GM23338 (cell line): ENCODE results near the gene SLC25A42. TPM values are rescaled to one million over a fixed set of nuclear protein-coding genes. Genes with fewer than 3 reads are reported as not detected.

ENCODE experiments used
- ATAC-seq: fragments of 200-7000 bp; cut with Tn5 transposase; 3 replicates; pipeline ENCODE4 v1.9.1; 2020
- DNase-seq: peaks from one replicate; pipeline ENCODE4 v3.0.0-alpha.2; 2015; ENCODE audit warnings: low spot score
- H2AFZ ChIP-seq: fragments of 200-600 bp; sonication (generic); 2 replicates; pipeline ENCODE4 v1.8.0; 2016; ENCODE audit warnings: antibody characterized with exemption, mild to moderate bottlenecking, moderate library complexity
- H3F3A ChIP-seq: fragments of 200-600 bp; sonication (generic); replicated peaks from 2 replicates; pipeline ENCODE4 v1.8.0; 2017; ENCODE audit warnings: antibody characterized with exemption, mixed run types, low read depth
- H3K27ac ChIP-seq: fragments of 200-600 bp; sonication (generic); 2 replicates; pipeline ENCODE4 v1.6.1; 2016; ENCODE audit warnings: low read depth
- H3K27me3 ChIP-seq: fragments of 200-600 bp; sonication (generic); 2 replicates; pipeline ENCODE4 v1.8.0; 2016; ENCODE audit warnings: mild to moderate bottlenecking, mixed run types, moderate library complexity; ENCODE audit not compliant: insufficient read depth
- H3K36me3 ChIP-seq: fragments of 200-600 bp; sonication (generic); 2 replicates; pipeline ENCODE4 v1.8.0; 2016; ENCODE audit warnings: mild to moderate bottlenecking; ENCODE audit not compliant: insufficient read depth
- H3K4me1 ChIP-seq: fragments of 200-600 bp; sonication (generic); 2 replicates; pipeline ENCODE4 v1.8.0; 2016; ENCODE audit warnings: mild to moderate bottlenecking, moderate library complexity; ENCODE audit not compliant: insufficient read depth
- H3K4me2 ChIP-seq: fragments of 200-600 bp; sonication (generic); 2 replicates; pipeline ENCODE4 v1.7.1; 2017; ENCODE audit warnings: mixed run types
- H3K4me3 ChIP-seq: fragments of 200-600 bp; sonication (generic); 2 replicates; pipeline ENCODE4 v1.6.1; 2016; ENCODE audit warnings: mixed run types
- H3K79me2 ChIP-seq: fragments of 200-600 bp; sonication (generic); replicated peaks from 2 replicates; pipeline ENCODE4 v1.8.0; 2017; ENCODE audit warnings: mild to moderate bottlenecking; ENCODE audit not compliant: insufficient read depth
- H3K9me2 ChIP-seq: fragments of 200-600 bp; sonication (generic); 2 replicates; pipeline ENCODE4 v1.8.0; 2017; ENCODE audit not compliant: insufficient read depth
- H4K20me1 ChIP-seq: fragments of 200-600 bp; sonication (generic); replicated peaks from 2 replicates; pipeline ENCODE4 v1.8.0; 2017; ENCODE audit warnings: mild to moderate bottlenecking; ENCODE audit not compliant: insufficient read depth
- H3K27ac Mint-ChIP-seq: 2 replicates; pipeline ENCODE4 v1.8.0; 2020; ENCODE audit warnings: inconsistent platforms, mild to moderate bottlenecking, moderate library complexity, mixed read lengths
- H3K27me3 Mint-ChIP-seq: 3 replicates; pipeline ENCODE4 v1.8.0; 2022; ENCODE audit warnings: low read depth, mild to moderate bottlenecking, moderate library complexity, mixed read lengths, inconsistent platforms; ENCODE audit not compliant: insufficient read depth, poor library complexity
- H3K36me3 Mint-ChIP-seq: 3 replicates; pipeline ENCODE4 v1.8.0; 2021; ENCODE audit warnings: low read depth, mild to moderate bottlenecking, inconsistent platforms, moderate library complexity, mixed read lengths
- H3K4me1 Mint-ChIP-seq: 3 replicates; pipeline ENCODE4 v1.8.0; 2020; ENCODE audit warnings: mild to moderate bottlenecking, inconsistent platforms, mixed read lengths
- H3K4me3 Mint-ChIP-seq: 3 replicates; pipeline ENCODE4 v1.8.0; 2021; ENCODE audit warnings: moderate library complexity, mild to moderate bottlenecking, inconsistent platforms, mixed read lengths
- H3K9me3 Mint-ChIP-seq: 3 replicates; pipeline ENCODE4 v1.8.0; 2020; ENCODE audit warnings: moderate library complexity, mild to moderate bottlenecking, inconsistent platforms, mixed read lengths
- CREB1 ChIP-seq: fragments of 250-450 bp; sonication (Bioruptor Pico); IDR thresholded peaks from 2 replicates; pipeline ENCODE4 v1.5.0; 2020; ENCODE audit warnings: low read depth, mild to moderate bottlenecking, moderate library complexity
- EZH2 ChIP-seq: fragments of 200-600 bp; sonication (generic); IDR thresholded peaks from one replicate; pipeline ENCODE4 v1.8.0; 2017; ENCODE audit warnings: antibody characterized with exemption, mild to moderate bottlenecking, low read depth; ENCODE audit not compliant: unreplicated experiment
- EZH2phosphoT487 ChIP-seq: fragments of 200-600 bp; sonication (generic); IDR thresholded peaks from one replicate; pipeline ENCODE4 v1.8.1; 2018; ENCODE audit warnings: antibody characterized with exemption; ENCODE audit not compliant: unreplicated experiment
- JUNB ChIP-seq: IDR thresholded peaks from one replicate; pipeline ENCODE4 v1.6.1; 2016; ENCODE audit warnings: antibody characterized with exemption; ENCODE audit not compliant: unreplicated experiment
- NANOG ChIP-seq: IDR thresholded peaks from 2 replicates; pipeline ENCODE4 v1.6.1; 2016; ENCODE audit warnings: antibody characterized with exemption, borderline replicate concordance
- POLR2AphosphoS5 ChIP-seq: IDR thresholded peaks from 2 replicates; pipeline ENCODE4 v1.6.1; 2016; ENCODE audit warnings: antibody characterized with exemption, low read depth
- STAT1 ChIP-seq: IDR thresholded peaks from one replicate; pipeline ENCODE4 v1.6.1; 2016; ENCODE audit warnings: antibody characterized with exemption; ENCODE audit not compliant: unreplicated experiment
- ZNF114 ChIP-seq: fragments of 250-450 bp; sonication (Bioruptor Pico); IDR thresholded peaks from 2 replicates; pipeline ENCODE4 v1.5.0; 2020; ENCODE audit warnings: mild to moderate bottlenecking, moderate library complexity
- ZNF331 ChIP-seq: fragments of 250-450 bp; sonication (Bioruptor Pico); IDR thresholded peaks from 2 replicates; pipeline ENCODE4 v1.5.0; 2020; ENCODE audit warnings: low read depth, mild to moderate bottlenecking, moderate library complexity
- polyA plus RNA-seq: library from polyadenylated mRNA; unstranded; fragments of >200 nt; fragmentation: Nextera tagmentation; extraction: Ambion mirVana; gene quantifications from 2 replicates; pipeline ENCODE4 v1.2.1, GENCODE V29; 2016
- total RNA-seq: library from RNA; depleted of rRNA; stranded (reverse); fragments of >200 nt; shearing (Covaris generic); gene quantifications from 2 replicates; pipeline ENCODE4 v1.2.3, GENCODE V29; 2014
- TF ChIP-seq, protein P1 (sequence below), 2 experiments: fragments of 200-600 bp in 1 of 2; sonication (generic) in 1 of 2; conservative IDR thresholded peaks; 2 replicates each; pipeline versions ENCODE4 v1.5.1 to v1.6.1; 2016 to 2017; ENCODE audit warnings: antibody characterized with exemption in 2 of 2, low read depth in 2 of 2, mild to moderate bottlenecking in 2 of 2, moderate library complexity in 1 of 2
- TF ChIP-seq, protein P2 (sequence below): fragments of 250-450 bp; sonication (Bioruptor Pico); IDR thresholded peaks from 2 replicates; pipeline ENCODE4 v1.5.0; 2020; ENCODE audit warnings: mild to moderate bottlenecking, moderate library complexity
- TF ChIP-seq, protein P3 (sequence below): IDR thresholded peaks from 2 replicates; pipeline ENCODE4 v1.6.1; 2016; ENCODE audit warnings: antibody characterized with exemption
- TF ChIP-seq, protein P4 (sequence below): IDR thresholded peaks from one replicate; pipeline ENCODE4 v1.6.1; 2018; ENCODE audit warnings: antibody characterized with exemption; ENCODE audit not compliant: unreplicated experiment

The SLC25A42 gene
- total and polyA plus RNA-seq, 2 experiments from 2014 or later = 7.3 to 7.6 TPM

DNA sequence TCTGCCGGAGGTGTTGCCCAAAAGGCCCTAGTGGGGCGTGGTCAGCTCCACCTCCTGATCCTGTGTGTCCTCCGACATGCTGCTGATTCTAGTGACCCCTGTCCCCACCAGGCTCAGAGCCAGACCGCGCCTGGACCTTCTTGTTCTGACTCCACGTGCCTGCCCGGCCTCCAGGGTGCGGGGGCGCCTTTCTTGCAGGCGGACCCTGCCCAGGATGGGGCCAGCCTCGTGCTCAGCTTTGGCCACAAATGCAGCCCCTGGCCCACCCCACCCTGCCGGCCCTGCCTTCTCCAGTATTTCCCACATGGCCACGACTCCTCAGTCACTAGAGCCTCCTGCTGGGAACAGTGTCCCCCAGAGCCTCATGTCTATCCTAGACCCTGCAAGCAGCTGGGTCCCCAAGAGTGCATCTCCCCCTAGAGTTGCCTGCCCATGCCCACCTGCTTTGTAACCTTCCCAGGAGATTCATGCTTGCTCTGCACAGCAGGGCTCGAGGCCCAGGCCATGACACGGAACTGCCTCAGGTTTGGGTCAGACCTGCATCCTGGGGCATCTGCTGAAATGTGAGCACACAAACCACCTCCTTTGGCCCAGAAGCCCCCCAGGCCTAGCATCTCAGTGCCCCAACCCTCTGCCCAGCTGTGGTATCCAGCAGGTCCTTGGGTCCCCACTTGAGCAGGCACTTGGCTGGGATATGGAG, 47.5 kb downstream of the SLC25A42 start:
- H3K4me3 ChIP-seq = peak overlapping the region; percentile 65
- no peaks in the 10 kb centered on the region for H3K36me3 ChIP-seq
- Mint-ChIP-seq H3K9me3 (no peaks in the 10 kb centered on the region), H3K4me3 (peak overlapping the region; percentile 60), H3K27ac (no peak overlapping the region), H3K36me3 (peaks cover 4% of the 10 kb centered on the region; the same call in 2 of the 3 replicates), H3K27me3 (peaks cover 40% of the 10 kb centered on the region), H3K4me1 (peaks cover 31% of the 10 kb centered on the region)
- no peak overlapping the region for H3K27ac ChIP-seq
- no peaks in the 10 kb centered on the region for H3K79me2 ChIP-seq
- H3K27me3 ChIP-seq = peaks cover 6% of the 10 kb centered on the region; the same call in 1 of the 2 replicates
- H3K4me2 ChIP-seq = peak overlapping the region; percentile 92
- DNase-seq (peak; percentile 57), ATAC-seq (peak; percentile 10)
- H2AFZ ChIP-seq = peak overlapping the region; percentile 96
- no peaks in the 10 kb centered on the region for H4K20me1 ChIP-seq
- H3F3A ChIP-seq = peaks cover 18% of the 10 kb centered on the region; the same call in 1 of the 2 replicates
- H3K9me2 ChIP-seq = no peaks in the 10 kb centered on the region
- peaks cover 23% of the 10 kb centered on the region for H3K4me1 ChIP-seq
- no peak for TF ChIP-seq NANOG
- TF ChIP-seq POLR2AphosphoS5 = no peak
- TF ChIP-seq JUNB = no peak
- no peak for TF ChIP-seq ZNF114 (CRISPR knock-in tag)
- TF ChIP-seq, protein P1, sequence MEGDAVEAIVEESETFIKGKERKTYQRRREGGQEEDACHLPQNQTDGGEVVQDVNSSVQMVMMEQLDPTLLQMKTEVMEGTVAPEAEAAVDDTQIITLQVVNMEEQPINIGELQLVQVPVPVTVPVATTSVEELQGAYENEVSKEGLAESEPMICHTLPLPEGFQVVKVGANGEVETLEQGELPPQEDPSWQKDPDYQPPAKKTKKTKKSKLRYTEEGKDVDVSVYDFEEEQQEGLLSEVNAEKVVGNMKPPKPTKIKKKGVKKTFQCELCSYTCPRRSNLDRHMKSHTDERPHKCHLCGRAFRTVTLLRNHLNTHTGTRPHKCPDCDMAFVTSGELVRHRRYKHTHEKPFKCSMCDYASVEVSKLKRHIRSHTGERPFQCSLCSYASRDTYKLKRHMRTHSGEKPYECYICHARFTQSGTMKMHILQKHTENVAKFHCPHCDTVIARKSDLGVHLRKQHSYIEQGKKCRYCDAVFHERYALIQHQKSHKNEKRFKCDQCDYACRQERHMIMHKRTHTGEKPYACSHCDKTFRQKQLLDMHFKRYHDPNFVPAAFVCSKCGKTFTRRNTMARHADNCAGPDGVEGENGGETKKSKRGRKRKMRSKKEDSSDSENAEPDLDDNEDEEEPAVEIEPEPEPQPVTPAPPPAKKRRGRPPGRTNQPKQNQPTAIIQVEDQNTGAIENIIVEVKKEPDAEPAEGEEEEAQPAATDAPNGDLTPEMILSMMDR (conservative IDR thresholded peaks at IDR 0.05; ENCODE audit: low read depth in 2 of 2) = no peak
- TF ChIP-seq EZH2phosphoT487 = no peak
- TF ChIP-seq, protein P2, sequence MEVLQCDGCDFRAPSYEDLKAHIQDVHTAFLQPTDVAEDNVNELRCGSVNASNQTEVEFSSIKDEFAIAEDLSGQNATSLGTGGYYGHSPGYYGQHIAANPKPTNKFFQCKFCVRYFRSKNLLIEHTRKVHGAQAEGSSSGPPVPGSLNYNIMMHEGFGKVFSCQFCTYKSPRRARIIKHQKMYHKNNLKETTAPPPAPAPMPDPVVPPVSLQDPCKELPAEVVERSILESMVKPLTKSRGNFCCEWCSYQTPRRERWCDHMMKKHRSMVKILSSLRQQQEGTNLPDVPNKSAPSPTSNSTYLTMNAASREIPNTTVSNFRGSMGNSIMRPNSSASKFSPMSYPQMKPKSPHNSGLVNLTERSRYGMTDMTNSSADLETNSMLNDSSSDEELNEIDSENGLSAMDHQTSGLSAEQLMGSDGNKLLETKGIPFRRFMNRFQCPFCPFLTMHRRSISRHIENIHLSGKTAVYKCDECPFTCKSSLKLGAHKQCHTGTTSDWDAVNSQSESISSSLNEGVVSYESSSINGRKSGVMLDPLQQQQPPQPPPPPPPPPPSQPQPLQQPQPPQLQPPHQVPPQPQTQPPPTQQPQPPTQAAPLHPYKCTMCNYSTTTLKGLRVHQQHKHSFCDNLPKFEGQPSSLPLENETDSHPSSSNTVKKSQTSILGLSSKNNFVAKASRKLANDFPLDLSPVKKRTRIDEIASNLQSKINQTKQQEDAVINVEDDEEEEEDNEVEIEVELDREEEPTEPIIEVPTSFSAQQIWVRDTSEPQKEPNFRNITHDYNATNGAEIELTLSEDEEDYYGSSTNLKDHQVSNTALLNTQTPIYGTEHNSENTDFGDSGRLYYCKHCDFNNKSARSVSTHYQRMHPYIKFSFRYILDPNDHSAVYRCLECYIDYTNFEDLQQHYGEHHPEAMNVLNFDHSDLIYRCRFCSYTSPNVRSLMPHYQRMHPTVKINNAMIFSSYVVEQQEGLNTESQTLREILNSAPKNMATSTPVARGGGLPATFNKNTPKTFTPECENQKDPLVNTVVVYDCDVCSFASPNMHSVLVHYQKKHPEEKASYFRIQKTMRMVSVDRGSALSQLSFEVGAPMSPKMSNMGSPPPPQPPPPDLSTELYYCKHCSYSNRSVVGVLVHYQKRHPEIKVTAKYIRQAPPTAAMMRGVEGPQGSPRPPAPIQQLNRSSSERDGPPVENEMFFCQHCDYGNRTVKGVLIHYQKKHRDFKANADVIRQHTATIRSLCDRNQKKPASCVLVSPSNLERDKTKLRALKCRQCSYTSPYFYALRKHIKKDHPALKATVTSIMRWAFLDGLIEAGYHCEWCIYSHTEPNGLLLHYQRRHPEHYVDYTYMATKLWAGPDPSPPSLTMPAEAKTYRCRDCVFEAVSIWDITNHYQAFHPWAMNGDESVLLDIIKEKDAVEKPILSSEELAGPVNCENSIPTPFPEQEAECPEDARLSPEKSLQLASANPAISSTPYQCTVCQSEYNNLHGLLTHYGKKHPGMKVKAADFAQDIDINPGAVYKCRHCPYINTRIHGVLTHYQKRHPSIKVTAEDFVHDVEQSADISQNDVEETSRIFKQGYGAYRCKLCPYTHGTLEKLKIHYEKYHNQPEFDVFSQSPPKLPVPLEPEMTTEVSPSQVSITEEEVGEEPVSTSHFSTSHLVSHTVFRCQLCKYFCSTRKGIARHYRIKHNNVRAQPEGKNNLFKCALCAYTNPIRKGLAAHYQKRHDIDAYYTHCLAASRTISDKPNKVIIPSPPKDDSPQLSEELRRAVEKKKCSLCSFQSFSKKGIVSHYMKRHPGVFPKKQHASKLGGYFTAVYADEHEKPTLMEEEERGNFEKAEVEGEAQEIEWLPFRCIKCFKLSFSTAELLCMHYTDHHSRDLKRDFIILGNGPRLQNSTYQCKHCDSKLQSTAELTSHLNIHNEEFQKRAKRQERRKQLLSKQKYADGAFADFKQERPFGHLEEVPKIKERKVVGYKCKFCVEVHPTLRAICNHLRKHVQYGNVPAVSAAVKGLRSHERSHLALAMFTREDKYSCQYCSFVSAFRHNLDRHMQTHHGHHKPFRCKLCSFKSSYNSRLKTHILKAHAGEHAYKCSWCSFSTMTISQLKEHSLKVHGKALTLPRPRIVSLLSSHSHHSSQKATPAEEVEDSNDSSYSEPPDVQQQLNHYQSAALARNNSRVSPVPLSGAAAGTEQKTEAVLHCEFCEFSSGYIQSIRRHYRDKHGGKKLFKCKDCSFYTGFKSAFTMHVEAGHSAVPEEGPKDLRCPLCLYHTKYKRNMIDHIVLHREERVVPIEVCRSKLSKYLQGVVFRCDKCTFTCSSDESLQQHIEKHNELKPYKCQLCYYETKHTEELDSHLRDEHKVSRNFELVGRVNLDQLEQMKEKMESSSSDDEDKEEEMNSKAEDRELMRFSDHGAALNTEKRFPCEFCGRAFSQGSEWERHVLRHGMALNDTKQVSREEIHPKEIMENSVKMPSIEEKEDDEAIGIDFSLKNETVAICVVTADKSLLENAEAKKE = no peak
- no peak for TF ChIP-seq EZH2
- no peak for TF ChIP-seq CREB1
- TF ChIP-seq, protein P3, sequence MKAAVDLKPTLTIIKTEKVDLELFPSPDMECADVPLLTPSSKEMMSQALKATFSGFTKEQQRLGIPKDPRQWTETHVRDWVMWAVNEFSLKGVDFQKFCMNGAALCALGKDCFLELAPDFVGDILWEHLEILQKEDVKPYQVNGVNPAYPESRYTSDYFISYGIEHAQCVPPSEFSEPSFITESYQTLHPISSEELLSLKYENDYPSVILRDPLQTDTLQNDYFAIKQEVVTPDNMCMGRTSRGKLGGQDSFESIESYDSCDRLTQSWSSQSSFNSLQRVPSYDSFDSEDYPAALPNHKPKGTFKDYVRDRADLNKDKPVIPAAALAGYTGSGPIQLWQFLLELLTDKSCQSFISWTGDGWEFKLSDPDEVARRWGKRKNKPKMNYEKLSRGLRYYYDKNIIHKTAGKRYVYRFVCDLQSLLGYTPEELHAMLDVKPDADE = no peak
- TF ChIP-seq STAT1 = no peak
- TF ChIP-seq, protein P4, sequence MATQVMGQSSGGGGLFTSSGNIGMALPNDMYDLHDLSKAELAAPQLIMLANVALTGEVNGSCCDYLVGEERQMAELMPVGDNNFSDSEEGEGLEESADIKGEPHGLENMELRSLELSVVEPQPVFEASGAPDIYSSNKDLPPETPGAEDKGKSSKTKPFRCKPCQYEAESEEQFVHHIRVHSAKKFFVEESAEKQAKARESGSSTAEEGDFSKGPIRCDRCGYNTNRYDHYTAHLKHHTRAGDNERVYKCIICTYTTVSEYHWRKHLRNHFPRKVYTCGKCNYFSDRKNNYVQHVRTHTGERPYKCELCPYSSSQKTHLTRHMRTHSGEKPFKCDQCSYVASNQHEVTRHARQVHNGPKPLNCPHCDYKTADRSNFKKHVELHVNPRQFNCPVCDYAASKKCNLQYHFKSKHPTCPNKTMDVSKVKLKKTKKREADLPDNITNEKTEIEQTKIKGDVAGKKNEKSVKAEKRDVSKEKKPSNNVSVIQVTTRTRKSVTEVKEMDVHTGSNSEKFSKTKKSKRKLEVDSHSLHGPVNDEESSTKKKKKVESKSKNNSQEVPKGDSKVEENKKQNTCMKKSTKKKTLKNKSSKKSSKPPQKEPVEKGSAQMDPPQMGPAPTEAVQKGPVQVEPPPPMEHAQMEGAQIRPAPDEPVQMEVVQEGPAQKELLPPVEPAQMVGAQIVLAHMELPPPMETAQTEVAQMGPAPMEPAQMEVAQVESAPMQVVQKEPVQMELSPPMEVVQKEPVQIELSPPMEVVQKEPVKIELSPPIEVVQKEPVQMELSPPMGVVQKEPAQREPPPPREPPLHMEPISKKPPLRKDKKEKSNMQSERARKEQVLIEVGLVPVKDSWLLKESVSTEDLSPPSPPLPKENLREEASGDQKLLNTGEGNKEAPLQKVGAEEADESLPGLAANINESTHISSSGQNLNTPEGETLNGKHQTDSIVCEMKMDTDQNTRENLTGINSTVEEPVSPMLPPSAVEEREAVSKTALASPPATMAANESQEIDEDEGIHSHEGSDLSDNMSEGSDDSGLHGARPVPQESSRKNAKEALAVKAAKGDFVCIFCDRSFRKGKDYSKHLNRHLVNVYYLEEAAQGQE = no peak
- TF ChIP-seq ZNF331 (CRISPR knock-in tag) = no peak
